Measurements from ENCODE around the gene HOXB2. TPM values are rescaled to one million over a fixed set of nuclear protein-coding genes. Genes with fewer than 3 reads are reported as not detected.

The HOXB2 gene
- total and polyA plus RNA-seq, 2 experiments from 2014 or later = 5.6 to 20.7 TPM

- Histone ChIP-seq H2AFZ (no peak overlapping the region), H3K9me2 (replicated peaks; ENCODE audit: insufficient read depth) (no peaks in the 10 kb centered on the region), H3K36me3 (replicated peaks; ENCODE audit: insufficient read depth, low read depth) (no peaks in the 10 kb centered on the region), H4K20me1 (ENCODE audit: insufficient read depth, poor library complexity, severe bottlenecking) (no peaks in the 10 kb centered on the region), H3K4me3 (no peak overlapping the region), H3K4me2 (no peak overlapping the region), H3K79me2 (no peaks in the 10 kb centered on the region), H3K27ac (no peak overlapping the region), H3K9me3 (ENCODE audit: low read depth) (no peaks in the 10 kb centered on the region), H3K27me3 (peaks cover 31% of the 10 kb centered on the region), H3K4me1 (ENCODE audit: insufficient read depth) (peaks cover 11% of the 10 kb centered on the region)
- TF ChIP-seq EZH2 (IDR thresholded peaks at IDR 0.05; ENCODE audit: borderline replicate concordance) (no peak), EZH2phosphoT487 (IDR thresholded peaks at IDR 0.05; ENCODE audit: low read depth, severe bottlenecking, unreplicated experiment) (no peak), CTCF (IDR thresholded peaks at IDR 0.05; ENCODE audit: poor library complexity) (no peak)
- 63% methylated on average over 1 of the region's 1 CpG for WGBS (ENCODE audit: low lambda C conversion rate, missing lambda C conversion rate)
- no peak for DNase-seq (ENCODE audit: low spot score)
Observed at GRCh38 chr17:48520631-48521079, 24.3 kb downstream of the HOXB2 start.

- peaks cover 33% of the 10 kb centered on the region for H3K27me3 ChIP-seq
- H3K4me1 ChIP-seq (ENCODE audit: insufficient read depth) = peaks cover 12% of the 10 kb centered on the region
- H3K9me2 ChIP-seq (replicated peaks; ENCODE audit: insufficient read depth) = no peaks in the 10 kb centered on the region
- H4K20me1 ChIP-seq (ENCODE audit: insufficient read depth, poor library complexity, severe bottlenecking) = no peaks in the 10 kb centered on the region
- DNase-seq (ENCODE audit: low spot score) = no peak
- no peak overlapping the region for H3K4me3 ChIP-seq
- H3K79me2 ChIP-seq = no peaks in the 10 kb centered on the region
- H3K36me3 ChIP-seq (replicated peaks; ENCODE audit: insufficient read depth, low read depth) = no peaks in the 10 kb centered on the region
- H3K4me2 ChIP-seq = no peak overlapping the region
- TF ChIP-seq EZH2phosphoT487 (IDR thresholded peaks at IDR 0.05; ENCODE audit: low read depth, severe bottlenecking, unreplicated experiment) = no peak
- TF ChIP-seq CTCF (IDR thresholded peaks at IDR 0.05; ENCODE audit: poor library complexity) = no peak
- no peak for TF ChIP-seq EZH2 (IDR thresholded peaks at IDR 0.05; ENCODE audit: borderline replicate concordance)
- 90% methylated on average over 5 of the region's 5 CpGs for WGBS (ENCODE audit: low lambda C conversion rate, missing lambda C conversion rate)
- H3K27ac ChIP-seq = no peak overlapping the region
- H3K9me3 ChIP-seq (ENCODE audit: low read depth) = no peaks in the 10 kb centered on the region
- H2AFZ ChIP-seq = no peak overlapping the region
Observed at GRCh38 chr17:48519427-48519826, 25.5 kb downstream of the HOXB2 start.

GRCh38 chr17:48517478-48517877, 27.4 kb downstream of the HOXB2 start:
- DNase-seq (ENCODE audit: low spot score) = no peak
- Histone ChIP-seq H3K36me3 (replicated peaks; ENCODE audit: insufficient read depth, low read depth) (no peaks in the 10 kb centered on the region), H3K9me3 (ENCODE audit: low read depth) (no peaks in the 10 kb centered on the region), H4K20me1 (ENCODE audit: insufficient read depth, poor library complexity, severe bottlenecking) (no peaks in the 10 kb centered on the region), H3K79me2 (no peaks in the 10 kb centered on the region), H3K9me2 (replicated peaks; ENCODE audit: insufficient read depth) (no peaks in the 10 kb centered on the region), H3K4me3 (no peak overlapping the region), H3K4me2 (no peak overlapping the region), H2AFZ (no peak overlapping the region), H3K27me3 (peaks cover 42% of the 10 kb centered on the region), H3K4me1 (ENCODE audit: insufficient read depth) (peaks cover 20% of the 10 kb centered on the region), H3K27ac (no peak overlapping the region)
- 38% methylated on average over 3 of the region's 3 CpGs for WGBS (ENCODE audit: low lambda C conversion rate, missing lambda C conversion rate)
- no peak for TF ChIP-seq CTCF (IDR thresholded peaks at IDR 0.05; ENCODE audit: poor library complexity)
- TF ChIP-seq EZH2 (IDR thresholded peaks at IDR 0.05; ENCODE audit: borderline replicate concordance) = no peak
